Adipose tissue (tissue), 3 donors: ENCODE data around the gene VWF. TPM values are rescaled to one million over a fixed set of nuclear protein-coding genes. Genes with fewer than 3 reads are reported as not detected.
"Not testable (repeated sequence)": the region's sequence is repeated elsewhere in the genome, so short reads cannot be mapped to it uniquely, and the experiment has no call there.

Source experiments
- H3K27ac ChIP-seq: one replicate; pipeline ENCODE4 v1.5.1; 2013; ENCODE audit warnings: low read depth, low read length
- WGBS, 3 donors: extraction: QIAGEN DNeasy Blood & Tissue Kit; methylation state at CpG; one replicate each; pipeline ENCODE4 v1.1.7; 2013; 5-methylcytosine and 5-hydroxymethylcytosine counted together
- polyA plus RNA-seq, 3 donors: library from polyadenylated mRNA; stranded (reverse); fragments of 200-250 nt; gene quantifications; one replicate each; pipeline ENCODE4 v1.2.3, GENCODE V29; 2013
- donor health status: healthy with polysubstance abuse.
- donor health status: Bipolar disorder and iron deficiency.
- donor health status: healthy.

VWF gene
- polyA plus RNA-seq: 100 to 1,000 TPM in 2 of 3 donors, 10 to 100 TPM in 1; 41.1 to 243 (median 130) TPM

DNA sequence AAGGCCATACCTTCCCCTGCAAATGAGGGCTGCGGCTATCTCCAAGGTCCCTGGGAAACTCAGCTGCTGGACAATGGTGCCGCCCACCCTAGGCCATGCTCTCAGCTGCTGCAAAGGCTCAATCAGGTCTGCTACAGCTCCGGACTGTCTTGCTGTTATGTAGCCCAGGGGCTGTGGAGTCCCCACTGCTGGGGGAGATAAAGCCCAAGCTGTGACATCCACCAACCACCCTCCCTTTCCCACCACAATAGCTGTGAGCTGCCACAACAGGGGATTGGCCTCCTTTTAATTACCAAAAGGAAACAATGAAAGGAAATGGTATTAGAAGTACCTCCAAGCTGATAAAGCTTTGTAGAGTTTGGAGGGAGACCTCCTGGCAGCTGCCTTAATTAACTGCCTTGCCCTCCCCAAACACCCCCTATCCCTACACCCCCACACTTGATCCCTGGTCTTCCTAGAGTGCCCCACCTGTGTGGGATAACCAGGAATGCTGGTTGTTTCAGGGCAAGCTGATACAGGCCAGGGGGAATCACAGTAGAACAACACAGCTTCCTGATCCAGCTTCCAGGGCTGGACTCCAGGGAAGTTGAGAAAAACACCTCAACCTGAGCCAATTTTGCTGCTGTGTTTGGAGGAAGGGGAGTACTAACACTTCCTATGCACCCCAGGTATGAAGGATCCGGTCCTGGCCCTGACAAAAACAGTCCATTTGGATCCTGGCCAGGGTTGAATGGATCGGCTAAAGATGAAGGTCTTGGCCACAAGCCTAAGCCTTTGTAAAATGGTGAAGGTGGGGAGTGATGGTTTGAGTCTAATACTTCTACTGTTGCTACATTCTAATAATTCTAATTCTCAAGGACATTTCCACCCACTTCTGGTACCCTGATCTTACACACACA is at the start of gene VWF:
Gene VWF (minus strand): TSS at position 260 of the 899 bp plus-strand sequence. CDS start 1,474 bp downstream, outside the sequence.
- H3K27ac ChIP-seq: no peak within 1 kb of the TSS
- WGBS, 3 donors: 31 to 63% (median 55%) methylated on average over 5 of the region's 5 CpGs

DNA sequence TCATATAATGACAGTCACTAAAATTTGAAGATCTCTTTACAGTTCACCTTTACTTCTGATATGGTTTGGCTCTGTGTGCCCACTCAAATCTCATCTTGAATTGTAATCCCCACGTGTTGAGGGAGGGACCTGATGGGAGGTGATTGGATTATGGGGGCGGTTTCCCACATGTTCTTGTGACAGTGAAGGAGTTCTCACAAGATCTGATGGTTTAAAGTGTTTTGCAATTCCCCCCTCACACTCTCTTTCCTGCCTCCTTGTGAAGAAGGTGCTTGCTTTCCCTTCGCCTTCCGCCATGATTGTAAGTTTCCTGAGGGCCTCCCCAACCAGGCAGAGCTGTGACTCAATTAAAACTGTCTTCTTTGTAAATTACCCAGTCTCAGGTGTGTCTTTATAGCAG is 48.4 kb upstream of the VWF start:
- H3K27ac ChIP-seq: no peak overlapping the region
- 70 to 79% (median 75%) methylated on average over 4 of the region's 4 CpGs for WGBS, 3 donors

DNA sequence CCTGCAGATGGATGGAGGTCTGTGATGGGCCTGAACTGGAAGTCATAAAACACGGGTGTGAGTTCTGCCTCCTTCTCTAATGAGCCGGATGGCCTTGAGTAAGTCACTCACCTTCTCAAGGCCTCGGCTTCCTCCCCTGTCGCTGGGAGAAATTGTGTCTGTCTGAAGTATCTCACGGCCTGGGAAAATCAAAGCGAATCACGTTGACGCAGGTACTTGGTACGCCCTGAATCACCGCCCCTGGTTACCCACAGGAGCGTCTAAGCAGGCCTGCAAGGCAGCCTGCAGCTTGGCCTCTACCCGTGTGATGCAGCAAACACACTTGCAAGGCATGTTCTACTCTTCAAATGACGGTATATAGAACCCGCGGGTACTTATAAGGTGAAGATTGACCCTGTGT is 47.6 kb upstream of the VWF start:
- H3K27ac ChIP-seq: no peak overlapping the region
- 76 to 82% (median 79%) methylated on average over 15 of the region's 15 CpGs for WGBS, 3 donors

DNA sequence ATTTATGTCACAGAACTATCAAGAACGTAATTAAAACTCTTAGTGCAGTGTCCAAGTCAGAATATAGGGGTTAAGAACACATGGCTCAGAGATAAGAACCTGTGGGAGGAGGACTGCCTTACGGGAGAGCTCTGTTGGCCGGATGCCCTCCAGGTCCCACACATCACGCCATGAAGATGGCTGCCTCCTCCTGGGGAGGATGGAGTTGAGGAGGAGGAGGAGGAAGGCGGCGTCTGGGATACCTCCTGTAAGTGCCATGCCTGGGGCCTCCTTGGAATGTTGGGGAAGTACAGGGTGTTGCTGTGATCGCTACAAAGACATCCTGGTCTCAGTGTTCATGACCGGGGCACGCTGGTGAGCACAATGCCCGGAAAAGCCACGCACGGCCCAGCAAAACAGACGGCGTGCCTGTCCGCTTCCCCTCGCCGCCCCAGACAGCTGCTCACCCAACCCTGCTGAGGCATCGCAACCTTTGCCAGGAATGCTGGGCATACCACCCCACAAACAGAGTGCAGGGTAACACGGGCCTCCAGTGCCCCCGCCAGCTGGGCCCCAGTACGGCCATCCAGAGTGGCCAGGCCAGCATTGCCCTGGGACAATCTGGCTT is 47.0 kb upstream of the VWF start:
- WGBS, 3 donors: 72 to 79% (median 73%) methylated on average over 21 of the region's 21 CpGs
- no peak overlapping the region for H3K27ac ChIP-seq

DNA sequence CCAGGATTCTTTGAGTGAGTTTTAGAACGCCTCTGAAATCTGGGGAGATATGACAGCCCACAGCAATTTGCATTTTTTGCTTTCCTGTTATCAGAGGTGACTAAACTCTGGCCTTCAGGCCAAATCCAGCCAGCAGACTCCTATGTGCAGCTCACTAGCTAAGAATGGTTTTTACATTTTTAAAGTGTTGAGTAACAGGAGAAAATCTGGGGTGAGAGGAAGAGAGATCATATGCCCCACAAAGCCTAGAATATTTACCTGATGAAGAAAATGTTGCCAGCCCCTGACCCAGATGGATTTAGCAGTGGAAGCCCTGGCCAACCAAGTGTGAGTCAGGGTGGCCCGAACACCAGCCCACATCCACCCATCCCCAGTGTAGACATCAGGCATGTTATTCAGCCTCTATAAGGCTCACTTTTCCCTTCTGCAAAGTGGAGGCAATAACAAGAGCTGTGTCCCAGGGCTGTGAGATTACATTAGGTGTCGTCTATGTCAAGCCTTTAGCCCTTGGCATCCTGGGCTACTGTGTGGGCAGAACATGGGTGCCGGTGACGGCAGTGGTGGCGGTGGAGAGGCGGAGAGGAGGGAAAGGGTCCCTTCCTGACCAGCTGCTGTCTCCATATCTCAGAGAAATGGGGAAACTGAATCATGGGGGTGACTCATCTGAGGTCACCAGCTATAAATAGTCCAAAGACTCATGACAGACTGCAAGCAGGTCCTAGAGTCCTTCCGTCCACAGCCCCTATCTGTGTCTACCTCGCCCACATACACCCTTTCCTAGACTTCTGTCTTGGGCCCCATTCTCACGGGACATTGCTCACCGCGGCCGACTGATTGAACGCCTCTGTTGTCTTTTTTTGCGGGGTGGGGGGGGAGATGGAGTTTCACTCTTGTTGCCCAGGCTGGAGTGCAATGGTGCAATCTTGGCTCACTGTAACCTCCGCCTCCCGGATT is 43.1 kb upstream of the VWF start:
- H3K27ac ChIP-seq: no peak overlapping the region
- 38 to 73% (median 38%) methylated on average over 17 of the region's 17 CpGs for WGBS, 3 donors

DNA sequence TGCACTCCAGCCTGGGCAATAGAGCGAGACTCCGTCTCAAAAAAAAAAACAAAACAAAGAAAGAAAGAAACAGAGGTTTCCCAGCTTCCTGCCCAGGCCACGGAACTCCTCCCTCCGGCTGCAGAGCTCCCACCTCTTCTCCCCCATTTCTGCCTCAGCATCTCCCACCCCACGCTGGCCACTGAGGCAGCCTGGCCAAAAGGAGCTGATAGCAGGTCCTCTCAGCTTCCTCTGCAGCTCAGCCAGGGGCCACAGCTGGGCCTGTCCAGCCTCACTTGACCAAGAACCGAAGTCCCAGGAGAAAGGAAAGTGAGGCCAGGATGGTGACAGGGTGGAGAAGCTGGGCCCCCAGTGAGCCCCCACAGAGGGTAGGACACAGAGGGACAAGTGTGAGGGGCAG is 42.3 kb upstream of the VWF start:
- H3K27ac ChIP-seq: no peak overlapping the region
- WGBS, 3 donors: 82 to 93% (median 82%) methylated on average over 4 to 6 of the region's 6 CpGs

DNA sequence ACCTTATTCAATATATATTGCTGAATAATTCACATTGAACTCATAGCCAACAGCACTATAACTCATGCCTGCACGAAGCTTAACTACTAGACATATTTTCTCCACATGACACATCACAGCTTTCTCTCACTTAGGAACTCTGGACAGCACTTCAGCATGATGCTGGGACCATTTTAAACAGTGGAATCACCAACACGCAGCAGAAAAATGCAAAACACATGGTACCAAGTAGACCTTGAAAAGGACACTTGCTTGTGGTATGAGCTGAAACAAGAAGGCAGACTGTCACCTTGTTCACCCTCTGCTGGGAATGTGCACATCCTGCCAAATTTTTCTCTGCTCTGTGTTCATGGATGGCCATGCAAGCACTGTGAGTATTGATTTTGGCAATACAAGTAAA is 40.9 kb upstream of the VWF start:
- no peak overlapping the region for H3K27ac ChIP-seq
- WGBS, 3 donors: 74 to 86% (median 82%) methylated on average over 2 of the region's 2 CpGs

DNA sequence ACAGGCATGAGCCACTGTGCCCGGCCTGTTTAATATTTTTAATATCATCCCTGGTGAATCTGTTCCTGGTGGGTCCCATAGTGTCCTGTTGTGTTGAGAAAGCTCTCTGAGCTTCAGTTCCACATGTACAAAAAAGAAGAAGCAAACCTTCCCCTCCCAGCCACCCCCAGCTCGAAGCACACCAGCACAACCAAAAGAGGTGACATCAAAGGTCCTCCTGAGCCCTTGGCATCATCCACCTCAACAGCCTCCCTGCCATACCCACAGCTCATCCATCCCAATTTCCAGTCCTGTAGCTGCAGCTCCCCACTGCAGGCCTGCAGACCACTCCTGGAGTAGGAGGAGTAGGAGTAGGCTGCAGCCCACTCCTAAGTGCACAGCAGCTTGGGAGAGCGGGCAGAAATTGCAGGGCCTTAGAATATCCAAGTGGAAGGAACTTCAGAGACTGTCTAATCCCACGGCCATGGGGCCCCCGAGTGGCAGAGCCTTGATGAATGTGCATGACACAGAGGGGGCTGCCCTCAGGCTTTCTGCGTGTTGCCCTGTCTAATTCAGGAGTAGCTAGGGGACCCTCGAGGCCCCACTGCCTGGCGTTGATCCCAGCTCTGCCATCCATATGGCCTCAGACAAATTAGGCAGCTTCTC is 39.1 kb upstream of the VWF start:
- no peak overlapping the region for H3K27ac ChIP-seq
- 83 to 90% (median 88%) methylated on average over 8 of the region's 8 CpGs for WGBS, 3 donors

DNA sequence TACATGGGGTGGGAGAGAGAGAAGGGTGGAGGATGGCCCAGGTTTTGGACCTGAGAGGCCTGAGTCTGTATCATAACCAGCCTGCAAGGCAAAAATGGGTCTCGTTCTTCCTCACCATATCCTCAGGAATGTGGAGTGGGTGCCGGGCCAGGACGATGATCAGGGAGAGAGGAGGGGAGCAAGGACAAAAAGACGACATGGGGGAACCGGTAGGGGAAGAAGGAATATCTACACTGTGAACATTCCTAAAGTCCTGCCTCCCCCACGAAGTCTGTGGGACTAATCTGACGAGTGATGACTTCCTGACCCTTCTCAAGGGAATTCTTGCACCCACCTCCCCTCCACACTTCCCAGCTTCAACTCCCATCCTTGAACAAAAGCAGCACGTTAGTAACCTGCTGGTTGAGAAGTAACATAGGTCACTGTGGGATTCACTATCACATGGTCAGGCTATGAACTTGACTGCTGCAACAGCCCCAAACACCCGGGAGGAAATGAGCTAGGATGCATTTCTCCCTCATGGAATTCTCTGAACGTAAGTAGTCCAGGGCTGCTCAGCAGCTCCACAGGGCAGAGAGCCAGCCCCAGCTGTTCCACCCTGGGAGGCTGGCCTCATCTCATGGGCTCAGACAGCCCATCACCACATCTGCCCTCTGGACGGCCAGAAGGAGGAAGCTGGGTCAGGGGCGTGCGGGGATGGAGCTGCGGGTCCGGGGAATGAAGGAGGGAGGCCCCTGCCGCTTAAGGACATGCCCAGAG is 36.8 kb upstream of the VWF start:
- H3K27ac ChIP-seq: no peak overlapping the region
- 35 to 41% (median 40%) methylated on average over 14 to 16 of the region's 16 CpGs for WGBS, 3 donors

DNA sequence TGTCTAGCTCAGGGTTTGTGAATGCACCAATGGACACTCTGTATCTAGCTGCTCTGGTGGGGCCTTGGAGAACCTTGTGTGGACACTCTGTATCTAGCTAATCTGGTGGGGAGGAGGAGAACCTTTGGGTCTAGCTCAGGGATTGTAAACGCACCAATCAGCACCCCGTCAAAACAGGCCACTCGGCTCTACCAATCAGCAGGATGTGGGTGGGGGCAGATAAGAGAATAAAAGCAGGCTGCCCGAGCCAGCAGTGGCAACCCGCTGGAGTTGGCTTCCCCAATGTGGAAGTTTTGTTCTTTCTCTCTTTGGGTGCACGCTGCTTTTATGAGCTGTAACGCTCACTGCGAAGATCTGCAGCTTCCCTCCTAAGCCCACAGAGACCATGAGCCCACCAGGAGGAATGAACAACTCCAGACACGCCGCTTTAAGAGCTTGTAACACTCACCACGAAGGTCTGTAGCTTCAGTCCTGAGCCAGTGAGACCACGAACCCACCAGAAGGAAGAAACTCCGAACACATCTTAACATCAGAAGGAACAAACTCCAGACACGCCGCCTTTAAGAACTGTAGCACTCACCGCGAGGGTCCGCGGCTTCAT is 35.7 kb upstream of the VWF start:
- 76 to 91% (median 82%) methylated on average over 19 of the region's 19 CpGs for WGBS, 3 donors

DNA sequence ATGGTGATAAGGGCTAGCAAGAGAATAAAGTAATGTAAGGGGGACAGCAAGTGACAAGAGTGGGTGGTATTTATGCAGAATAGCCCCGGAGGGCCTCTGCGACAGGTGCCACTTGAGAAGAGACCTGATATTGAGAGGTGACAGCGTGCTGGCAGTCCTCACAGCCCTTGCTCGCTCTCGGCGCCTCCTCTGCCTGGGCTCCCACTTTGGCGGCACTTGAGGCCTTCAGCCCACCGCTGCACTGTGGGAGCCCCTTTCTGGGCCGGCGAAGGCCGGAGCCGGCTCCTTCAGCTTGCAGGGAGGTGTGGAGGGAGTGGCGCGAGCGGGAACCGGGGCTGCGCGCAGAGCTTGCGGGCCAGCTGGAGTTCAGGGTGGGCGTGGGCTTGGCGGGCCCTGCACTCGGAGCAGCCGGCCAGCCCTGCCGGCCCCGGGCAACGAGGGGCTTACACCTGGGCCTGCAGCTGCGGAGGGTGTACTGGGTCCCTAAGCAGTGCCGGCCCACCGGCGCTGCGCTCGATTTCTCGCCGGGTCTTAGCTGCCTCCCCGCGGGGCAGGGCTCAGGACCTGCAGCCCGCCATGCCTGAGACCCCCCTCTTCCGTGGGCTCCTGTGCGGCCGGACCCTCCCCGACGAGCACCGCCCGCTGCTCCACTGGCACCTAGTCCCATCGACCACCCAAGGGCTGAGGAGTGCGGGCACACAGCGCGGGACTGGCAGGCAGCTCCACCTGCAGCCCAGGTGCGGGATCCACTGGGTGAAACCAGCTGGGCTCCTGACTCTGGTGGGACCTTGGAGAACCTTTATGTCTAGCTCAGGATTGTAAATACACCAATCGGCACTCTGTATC is 34.9 kb upstream of the VWF start:
- WGBS, 3 donors: 71 to 90% (median 89%) methylated on average over 36 to 50 of the region's 50 CpGs
- not testable (repeated sequence) for H3K27ac ChIP-seq

More for the DNA sequence above, 35.7 kb upstream of the VWF start:
- H3K27ac ChIP-seq: not testable (repeated sequence)

DNA sequence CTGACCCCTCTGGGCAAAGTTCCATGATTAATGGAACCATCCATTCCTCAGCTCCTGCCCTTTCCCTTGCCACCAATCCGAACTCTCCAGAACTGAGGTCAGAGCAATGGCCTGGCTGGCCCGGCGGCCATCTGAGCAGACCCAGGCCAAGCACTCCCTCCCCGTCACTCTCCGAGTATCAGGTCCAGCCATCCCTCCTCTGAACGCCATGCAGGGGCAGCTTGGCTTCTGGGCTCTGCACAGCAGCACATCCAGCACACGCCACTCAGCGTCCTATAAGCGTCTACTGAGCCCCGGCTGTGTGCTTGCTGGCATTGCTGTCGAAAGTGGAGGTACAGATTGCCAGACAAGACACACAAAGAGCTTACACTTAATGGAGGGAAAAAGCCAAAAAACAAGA is 34.3 kb upstream of the VWF start:
- WGBS, 3 donors: 77 to 89% (median 83%) methylated on average over 11 of the region's 11 CpGs
- no peak overlapping the region for H3K27ac ChIP-seq

DNA sequence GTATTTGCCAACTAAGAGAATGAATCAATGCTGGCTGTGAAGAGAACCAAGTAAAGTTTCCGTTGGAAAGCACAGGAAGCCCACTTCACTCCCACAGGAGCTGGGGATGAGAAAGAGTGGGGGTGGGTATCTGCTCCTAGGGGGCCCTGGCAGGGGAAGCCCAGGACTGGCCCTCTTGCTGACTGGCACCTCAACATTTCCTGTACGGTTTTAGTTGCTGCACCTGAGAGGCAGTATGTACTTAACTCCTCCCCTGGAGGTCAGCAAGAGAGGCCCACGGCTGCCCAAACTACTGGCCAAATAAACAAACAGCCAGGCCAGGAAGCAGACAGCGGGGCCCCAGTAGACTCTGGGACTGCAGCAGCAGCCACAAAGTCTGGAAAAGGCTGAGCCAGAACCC is 33.8 kb upstream of the VWF start:
- H3K27ac ChIP-seq: no peak overlapping the region
- 26 to 31% (median 27%) methylated on average over 4 of the region's 4 CpGs for WGBS, 3 donors

DNA sequence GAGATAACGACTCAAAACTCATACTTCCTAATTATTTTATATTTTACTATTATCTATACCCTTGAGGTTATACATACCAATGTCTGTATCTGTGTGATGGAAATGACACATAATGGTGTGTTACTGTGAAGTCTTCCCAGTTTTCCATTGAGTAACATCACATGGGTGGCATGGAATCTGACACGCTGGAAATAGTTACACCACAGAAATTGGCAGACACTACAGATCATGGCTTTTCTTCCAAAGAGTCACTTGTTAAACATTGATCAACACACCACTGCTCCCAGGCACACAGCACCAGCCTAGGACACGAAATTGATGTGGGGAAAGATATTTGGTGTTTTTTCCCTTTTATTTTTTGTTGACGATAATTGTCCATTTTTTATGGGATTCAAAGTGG is 33.0 kb upstream of the VWF start:
- H3K27ac ChIP-seq: no peak overlapping the region
- 80 to 94% (median 89%) methylated on average over 4 of the region's 4 CpGs for WGBS, 3 donors

DNA sequence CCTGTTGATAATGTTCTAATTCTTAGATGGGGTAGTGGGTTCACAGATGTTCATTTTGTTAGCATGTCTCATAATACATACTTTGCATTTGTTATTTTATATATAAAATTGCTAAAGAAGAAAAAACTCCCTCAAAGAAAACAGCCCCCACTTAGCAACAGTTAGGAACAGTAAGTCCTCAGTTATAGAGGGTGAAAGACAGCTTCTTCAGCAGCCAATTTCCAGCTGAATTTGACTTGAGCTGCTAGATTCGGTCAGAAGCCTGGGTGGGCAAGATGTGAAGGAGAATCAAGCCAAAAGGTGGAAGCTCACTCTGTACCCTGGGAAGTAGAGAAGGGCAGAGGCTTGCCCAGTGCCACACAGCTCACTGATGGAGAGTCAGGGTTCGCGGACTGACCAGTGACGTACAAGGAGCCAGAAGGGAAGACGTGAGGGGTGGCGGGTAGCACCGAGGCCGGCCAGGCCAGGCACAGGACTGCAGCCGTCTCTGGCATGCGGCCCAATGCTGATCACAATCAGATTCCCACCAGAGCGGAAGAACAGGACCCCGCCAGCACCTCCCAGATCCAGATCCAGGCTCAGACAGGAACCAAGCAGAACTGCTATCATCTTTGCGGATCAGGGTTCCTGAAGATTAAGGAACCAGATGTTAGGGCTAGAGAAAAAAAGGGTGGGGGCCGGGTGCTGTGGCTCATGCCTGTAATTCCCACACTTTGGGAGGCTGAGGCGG is 30.4 kb upstream of the VWF start:
- WGBS, 3 donors: 62 to 67% (median 65%) methylated on average over 15 of the region's 15 CpGs

DNA sequence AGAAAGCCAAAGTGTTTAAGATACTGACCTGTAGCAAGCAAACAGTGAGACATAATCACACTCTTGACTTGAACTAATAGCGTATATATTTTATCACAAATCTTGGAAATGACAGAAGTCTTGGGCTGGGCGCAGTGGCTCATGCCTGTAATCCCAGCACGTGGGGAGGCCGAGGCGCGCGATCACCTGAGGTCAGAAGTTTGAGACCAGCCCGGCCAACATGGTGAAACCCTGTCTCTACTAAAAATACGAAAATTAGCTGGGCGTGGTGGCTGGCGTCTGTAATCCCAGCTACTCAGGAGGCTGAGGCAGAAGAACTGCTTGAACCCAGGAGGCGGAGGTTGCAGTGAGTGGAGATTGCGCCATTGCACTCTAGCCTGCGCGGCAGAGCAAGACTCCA is 24.3 kb upstream of the VWF start:
- H3K27ac ChIP-seq: not testable (repeated sequence)
- WGBS, 3 donors: 92 to 97% (median 92%) methylated on average over 15 of the region's 15 CpGs

More for the DNA sequence above, 30.4 kb upstream of the VWF start:
- H3K27ac ChIP-seq: no peak overlapping the region
